Breast epithelium (tissue), 3 donors: ENCODE results near the gene TMEM121.

Experiments
- CTCF ChIP-seq, 3 donors: fragments of 450-650 bp; IDR thresholded peaks; one replicate each; pipeline ENCODE4 v1.5.1; 2016 to 2017; ENCODE audit warnings: antibody characterized with exemption in 3 of 3, mild to moderate bottlenecking in 3 of 3, moderate library complexity in 3 of 3
- POLR2AphosphoS5 ChIP-seq, 3 donors: sonication (generic); formaldehyde crosslinking; IDR thresholded peaks; one replicate each; pipeline ENCODE4 v1.6.1; 2017; ENCODE audit warnings: antibody characterized with exemption in 3 of 3

DNA sequence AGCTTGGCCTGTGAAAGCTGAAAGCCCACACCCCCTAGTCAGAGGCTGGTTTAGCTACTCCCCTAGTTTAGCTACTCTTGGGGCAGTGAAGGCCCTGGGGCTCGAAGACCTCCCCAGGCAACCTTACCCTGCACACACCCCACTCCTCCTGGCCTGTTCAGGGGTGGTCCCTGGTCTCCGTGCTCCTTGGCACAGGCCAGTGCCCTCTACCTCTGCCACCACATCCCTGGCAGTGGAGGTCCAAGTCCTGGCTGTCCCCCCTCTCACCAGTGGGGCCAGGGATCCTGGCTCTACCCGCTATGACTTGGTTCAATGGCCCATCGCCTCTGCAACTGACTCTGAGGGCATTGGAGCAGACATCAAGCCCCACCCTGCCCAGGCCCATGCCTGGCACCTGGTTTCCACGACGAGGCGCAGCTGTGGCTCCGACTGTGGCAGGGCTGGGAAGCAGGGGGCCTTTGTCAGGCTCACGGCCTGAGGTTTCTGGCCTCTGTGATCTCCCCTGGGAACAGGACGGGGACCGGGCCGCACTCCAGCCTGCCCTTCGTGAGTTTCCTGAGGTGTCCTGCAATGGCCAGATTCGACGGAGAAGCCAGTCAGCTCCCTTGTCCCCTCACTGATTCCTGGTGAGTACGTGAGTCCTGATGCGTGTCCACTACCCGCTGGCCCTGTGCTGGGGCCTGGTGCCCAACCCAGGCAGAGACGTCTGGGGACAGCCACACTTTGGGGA lies 5.7 kb downstream of the TMEM121 start:
- no peak for TF ChIP-seq POLR2AphosphoS5 (IDR thresholded peaks at IDR 0.05)
- no peak for TF ChIP-seq CTCF (IDR thresholded peaks at IDR 0.05)
